DND-41 (cell line): ENCODE measurements around the gene PAWR.

Experiments used
- EZH2 ChIP-seq: IDR thresholded peaks from 3 replicates; pipeline ENCODE4 v1.6.1; 2012; ENCODE audit warnings: borderline replicate concordance, low read depth, mild to moderate bottlenecking, moderate library complexity, low read length, inconsistent platforms; ENCODE audit not compliant: severe bottlenecking
- TF ChIP-seq, protein P1 (sequence below): IDR thresholded peaks from 2 replicates; pipeline ENCODE4 v1.5.1; 2012; ENCODE audit warnings: borderline replicate concordance, low read length, moderate library complexity, mild to moderate bottlenecking; ENCODE audit not compliant: poor library complexity, severe bottlenecking; ENCODE audit errors: extremely low read depth

DNA sequence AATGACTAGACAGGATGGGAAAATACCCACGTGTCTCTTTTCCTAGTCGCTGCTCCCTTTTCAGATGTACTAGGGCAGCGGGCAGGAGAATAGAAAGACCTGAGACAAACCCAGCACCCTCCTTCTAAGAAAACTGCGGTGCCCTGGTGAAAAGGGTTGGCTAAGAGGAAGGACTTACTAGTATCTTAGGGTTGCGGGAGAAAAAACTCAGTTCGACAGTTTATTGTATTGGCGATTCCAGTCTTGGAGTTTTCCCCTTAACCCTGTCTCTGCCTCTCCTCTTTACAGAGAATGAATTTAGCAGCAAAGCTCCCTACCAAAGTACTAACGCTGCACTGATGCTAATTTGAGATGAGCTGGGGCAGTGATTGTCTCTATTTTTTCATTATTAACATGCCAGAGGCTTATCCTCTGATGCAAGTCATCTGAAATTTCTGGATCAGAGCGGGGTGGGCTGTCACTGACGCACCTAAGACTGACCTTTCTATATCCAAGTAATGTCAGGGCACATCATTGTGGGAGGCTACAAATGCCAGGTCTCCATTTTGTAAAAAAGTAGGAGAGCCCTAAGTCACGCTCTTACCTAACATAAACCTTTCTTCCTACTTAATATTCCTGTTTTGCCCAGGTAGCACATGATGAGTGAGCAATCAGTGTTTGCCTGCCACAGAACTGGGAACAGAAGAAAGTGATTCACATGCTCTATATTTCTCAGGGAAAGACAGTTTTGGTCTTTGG lies 916 bp upstream of the PAWR start:
- TF ChIP-seq, protein P1, sequence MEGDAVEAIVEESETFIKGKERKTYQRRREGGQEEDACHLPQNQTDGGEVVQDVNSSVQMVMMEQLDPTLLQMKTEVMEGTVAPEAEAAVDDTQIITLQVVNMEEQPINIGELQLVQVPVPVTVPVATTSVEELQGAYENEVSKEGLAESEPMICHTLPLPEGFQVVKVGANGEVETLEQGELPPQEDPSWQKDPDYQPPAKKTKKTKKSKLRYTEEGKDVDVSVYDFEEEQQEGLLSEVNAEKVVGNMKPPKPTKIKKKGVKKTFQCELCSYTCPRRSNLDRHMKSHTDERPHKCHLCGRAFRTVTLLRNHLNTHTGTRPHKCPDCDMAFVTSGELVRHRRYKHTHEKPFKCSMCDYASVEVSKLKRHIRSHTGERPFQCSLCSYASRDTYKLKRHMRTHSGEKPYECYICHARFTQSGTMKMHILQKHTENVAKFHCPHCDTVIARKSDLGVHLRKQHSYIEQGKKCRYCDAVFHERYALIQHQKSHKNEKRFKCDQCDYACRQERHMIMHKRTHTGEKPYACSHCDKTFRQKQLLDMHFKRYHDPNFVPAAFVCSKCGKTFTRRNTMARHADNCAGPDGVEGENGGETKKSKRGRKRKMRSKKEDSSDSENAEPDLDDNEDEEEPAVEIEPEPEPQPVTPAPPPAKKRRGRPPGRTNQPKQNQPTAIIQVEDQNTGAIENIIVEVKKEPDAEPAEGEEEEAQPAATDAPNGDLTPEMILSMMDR: no peak
- no peak for TF ChIP-seq EZH2
